ENCODE data around the gene SEMA4D.

The SEMA4D gene

DNA sequence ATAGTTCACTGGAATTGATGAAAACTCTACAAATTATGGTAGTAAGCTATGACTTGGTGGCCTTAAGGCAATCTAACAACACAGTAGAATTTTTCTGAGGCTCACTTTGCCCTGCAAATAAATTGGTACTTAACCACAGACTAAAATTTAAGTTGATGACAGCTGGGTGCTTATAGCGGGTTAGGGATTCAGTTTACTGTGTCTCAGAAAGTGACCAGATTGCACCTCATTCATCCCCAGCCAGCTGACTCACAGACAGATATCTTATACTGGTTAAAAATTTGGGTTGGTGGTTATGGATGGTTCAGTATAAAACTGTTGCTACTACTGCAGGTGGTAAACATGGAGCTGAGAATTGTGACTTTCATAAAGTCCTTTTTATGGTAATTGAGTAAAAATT lies 184.1 kb downstream of the SEMA4D start:
- no peak for DNase-seq

DNA sequence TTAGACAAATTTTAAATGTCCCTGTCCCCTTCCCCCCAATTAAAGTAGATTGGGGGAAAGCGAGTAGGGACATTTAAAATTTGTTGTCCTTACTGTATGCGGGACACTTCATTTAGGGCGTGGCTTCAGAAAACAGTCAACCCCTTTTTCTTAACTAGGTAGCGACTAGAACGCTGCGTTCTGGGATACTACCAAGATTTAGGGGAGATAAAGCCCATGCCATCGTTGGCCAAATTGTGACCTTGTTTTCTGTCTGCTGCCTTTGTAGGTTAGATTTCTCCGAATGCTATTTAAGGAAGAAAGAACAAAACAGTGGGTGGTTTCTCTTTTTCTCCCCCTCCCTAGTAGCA lies 185.7 kb downstream of the SEMA4D start:
- DNase-seq: peak; percentile 53

DNA sequence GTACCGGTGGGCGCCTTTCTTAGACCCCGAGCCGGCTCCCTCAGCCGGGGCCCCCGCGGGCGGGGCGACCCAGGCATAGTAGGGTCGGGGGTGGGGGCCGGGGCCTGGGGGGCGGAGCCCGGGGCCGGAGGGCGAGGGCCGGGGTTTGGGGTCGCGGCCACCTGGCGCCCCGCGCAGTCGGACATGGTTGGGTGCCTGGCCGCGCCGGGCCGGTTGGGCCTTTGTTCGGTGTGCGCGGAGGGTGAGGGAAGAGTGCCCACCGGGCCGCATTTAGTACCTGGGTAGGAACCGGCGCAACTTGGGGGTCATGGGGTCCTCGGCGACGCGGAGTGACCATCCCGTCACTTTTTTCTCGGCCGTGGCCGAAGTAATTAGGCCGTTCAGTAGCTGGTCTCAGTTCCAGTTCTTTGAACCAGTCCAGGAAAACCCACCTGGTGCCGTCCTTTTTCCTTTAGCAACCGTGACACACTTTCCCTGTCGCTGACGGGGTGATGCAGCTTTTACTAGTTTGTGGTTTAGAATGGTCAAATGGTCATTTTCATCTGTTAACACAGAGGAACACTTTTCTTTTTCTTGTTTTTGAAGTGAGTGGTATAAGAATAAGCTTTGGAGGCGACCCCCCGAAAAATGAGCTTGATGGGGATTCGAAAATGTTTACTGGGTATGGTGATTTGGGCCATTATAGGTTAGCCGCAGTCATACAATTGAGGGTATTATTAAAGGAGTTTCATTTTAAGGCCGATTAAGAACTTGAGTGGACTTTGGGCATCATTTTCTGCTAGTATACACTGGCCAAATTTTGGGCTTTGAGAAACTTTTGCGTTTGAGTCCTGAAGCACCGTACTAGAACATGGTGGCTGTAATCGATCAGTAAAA lies 186.3 kb downstream of the SEMA4D start:
- DNase-seq: peak; percentile 68
